Hepatocyte (in vitro differentiated cells): ENCODE results near the gene PMIS2. TPM values are rescaled to one million over a fixed set of nuclear protein-coding genes. Genes with fewer than 3 reads are reported as not detected.

Experiments
- DNase-seq: peaks from one replicate; pipeline ENCODE4 v3.0.0-alpha.2; 2016; ENCODE audit warnings: low spot score
- H2AFZ ChIP-seq: fragments of 200-600 bp; sonication (generic); 2 replicates; pipeline ENCODE4 v1.6.0; 2016; ENCODE audit warnings: antibody characterized with exemption, mild to moderate bottlenecking
- H3K27ac ChIP-seq: fragments of 200-600 bp; sonication (generic); 2 replicates; pipeline ENCODE4 v1.5.1; 2016; ENCODE audit warnings: mild to moderate bottlenecking
- H3K27me3 ChIP-seq: fragments of 200-600 bp; sonication (generic); 2 replicates; pipeline ENCODE4 v1.6.1; 2016
- H3K36me3 ChIP-seq: fragments of 200-600 bp; sonication (generic); replicated peaks from 2 replicates; pipeline ENCODE4 v1.5.1; 2016; ENCODE audit warnings: low read depth; ENCODE audit not compliant: insufficient read depth
- H3K4me1 ChIP-seq: fragments of 200-600 bp; sonication (generic); 2 replicates; pipeline ENCODE4 v1.5.1; 2016; ENCODE audit warnings: mild to moderate bottlenecking, moderate library complexity; ENCODE audit not compliant: insufficient read depth
- H3K4me2 ChIP-seq: fragments of 200-600 bp; sonication (generic); 2 replicates; pipeline ENCODE4 v1.6.0; 2016
- H3K4me3 ChIP-seq: fragments of 200-600 bp; sonication (generic); 2 replicates; pipeline ENCODE4 v1.5.1; 2016; ENCODE audit warnings: mild to moderate bottlenecking
- H3K79me2 ChIP-seq: fragments of 200-600 bp; sonication (generic); 2 replicates; pipeline ENCODE4 v1.6.0; 2017; ENCODE audit warnings: mild to moderate bottlenecking
- H3K9me2 ChIP-seq: fragments of 200-600 bp; sonication (generic); replicated peaks from 2 replicates; pipeline ENCODE4 v1.6.0; 2017; ENCODE audit warnings: mild to moderate bottlenecking; ENCODE audit not compliant: insufficient read depth
- H3K9me3 ChIP-seq: fragments of 200-600 bp; sonication (generic); 2 replicates; pipeline ENCODE4 v1.5.1; 2016; ENCODE audit warnings: low read depth, mild to moderate bottlenecking
- H4K20me1 ChIP-seq: fragments of 200-600 bp; sonication (generic); 2 replicates; pipeline ENCODE4 v1.6.0; 2016; ENCODE audit warnings: mild to moderate bottlenecking; ENCODE audit not compliant: insufficient read depth, poor library complexity, severe bottlenecking
- EZH2 ChIP-seq: fragments of 200-600 bp; sonication (generic); IDR thresholded peaks from 2 replicates; pipeline ENCODE4 v1.6.1; 2016; ENCODE audit warnings: antibody characterized with exemption, mild to moderate bottlenecking, borderline replicate concordance
- EZH2phosphoT487 ChIP-seq: fragments of 200-600 bp; sonication (generic); IDR thresholded peaks from one replicate; pipeline ENCODE4 v1.6.1; 2018; ENCODE audit warnings: antibody characterized with exemption, mild to moderate bottlenecking, low read depth, moderate library complexity; ENCODE audit not compliant: unreplicated experiment, severe bottlenecking
- WGBS: methylation state at CpG from one replicate; pipeline ENCODE4 v1.1.6; 2016; ENCODE audit warnings: low lambda C conversion rate; ENCODE audit errors: missing lambda C conversion rate; 5-methylcytosine and 5-hydroxymethylcytosine counted together
- polyA plus RNA-seq: library from polyadenylated mRNA; unstranded; fragments of >200 nt; fragmentation: Nextera tagmentation; extraction: Ambion mirVana; gene quantifications from 2 replicates; pipeline ENCODE4 v1.2.1, GENCODE V29; 2016
- total RNA-seq: library from RNA; depleted of rRNA; stranded (reverse); fragments of >200 nt; gene quantifications from 2 replicates; pipeline ENCODE4 v1.2.3, GENCODE V29; 2014
- TF ChIP-seq, protein P1 (sequence below): fragments of 200-600 bp; sonication (generic); IDR thresholded peaks from 2 replicates; pipeline ENCODE4 v1.5.1; 2016; ENCODE audit warnings: antibody characterized with exemption, mild to moderate bottlenecking; ENCODE audit not compliant: poor library complexity

PMIS2 gene
- total and polyA plus RNA-seq, 2 experiments from 2014 or later = not detected

DNA sequence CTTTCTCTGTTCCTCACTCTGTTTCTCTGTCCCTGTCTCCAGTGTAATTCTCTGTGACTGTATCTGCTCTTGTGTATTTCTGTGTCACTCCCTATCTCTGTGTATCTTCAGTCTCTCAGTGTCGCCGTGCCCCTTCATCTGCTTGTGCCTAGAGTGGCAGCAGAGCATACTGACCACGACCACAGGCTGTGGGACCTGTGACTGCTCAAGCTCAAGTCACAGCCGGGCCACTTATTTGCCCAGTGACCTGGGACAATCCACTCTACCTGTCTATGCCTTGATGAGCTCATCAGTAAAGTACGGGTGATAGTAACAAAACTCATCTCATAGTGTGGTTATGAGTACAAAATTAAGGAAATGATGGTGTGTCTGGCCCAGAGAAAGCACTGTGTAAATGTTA, 31.9 kb upstream of the PMIS2 start:
- Histone ChIP-seq H3K4me3 (no peak overlapping the region), H3K27ac (no peak overlapping the region)
- 78% methylated on average over 5 of the region's 5 CpGs for WGBS

DNA sequence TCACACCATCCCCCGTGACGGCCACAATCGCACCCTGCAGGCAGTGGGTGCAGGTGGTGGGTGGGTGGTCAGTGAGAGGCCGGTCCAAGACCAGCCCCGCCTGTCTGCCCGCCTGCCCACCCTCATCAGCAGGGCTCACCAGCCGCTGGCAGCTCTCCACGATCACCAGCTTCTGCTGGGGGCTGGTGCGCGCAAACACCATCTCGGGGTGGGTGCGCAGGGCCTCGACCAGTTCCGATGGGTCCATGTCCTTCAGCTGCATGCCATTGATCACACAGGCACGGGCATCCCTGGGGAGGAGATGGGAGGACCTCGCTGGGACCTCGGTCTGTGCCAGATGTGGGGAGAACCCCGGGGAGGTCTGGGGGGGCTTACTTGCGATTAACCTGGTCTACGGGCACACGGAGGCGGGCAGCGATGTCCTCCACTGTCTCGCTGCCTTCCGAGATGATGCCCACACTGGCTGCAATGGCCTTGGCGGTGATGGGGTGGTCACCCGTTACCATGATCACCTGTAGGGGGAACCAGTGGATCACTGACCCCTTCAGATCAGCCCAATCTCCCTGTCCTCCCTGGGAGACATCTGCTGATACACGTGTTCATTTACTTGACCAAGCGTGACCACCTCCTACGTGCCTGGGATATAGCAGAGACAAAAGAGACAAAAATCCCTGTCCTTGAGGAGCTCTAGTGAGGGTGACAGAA, 30.5 kb upstream of the PMIS2 start:
- H3K9me3 ChIP-seq = no peaks in the 10 kb centered on the region
- no peak overlapping the region for H3K4me2 ChIP-seq
- peaks cover 13% of the 10 kb centered on the region for H3K27me3 ChIP-seq
- H2AFZ ChIP-seq = no peak overlapping the region
- H3K9me2 ChIP-seq = no peaks in the 10 kb centered on the region
- 68% methylated on average over 30 of the region's 30 CpGs for WGBS
- no peak for DNase-seq
- H3K4me1 ChIP-seq = peaks cover 3% of the 10 kb centered on the region
- TF ChIP-seq EZH2phosphoT487 = no peak
- TF ChIP-seq, protein P1, sequence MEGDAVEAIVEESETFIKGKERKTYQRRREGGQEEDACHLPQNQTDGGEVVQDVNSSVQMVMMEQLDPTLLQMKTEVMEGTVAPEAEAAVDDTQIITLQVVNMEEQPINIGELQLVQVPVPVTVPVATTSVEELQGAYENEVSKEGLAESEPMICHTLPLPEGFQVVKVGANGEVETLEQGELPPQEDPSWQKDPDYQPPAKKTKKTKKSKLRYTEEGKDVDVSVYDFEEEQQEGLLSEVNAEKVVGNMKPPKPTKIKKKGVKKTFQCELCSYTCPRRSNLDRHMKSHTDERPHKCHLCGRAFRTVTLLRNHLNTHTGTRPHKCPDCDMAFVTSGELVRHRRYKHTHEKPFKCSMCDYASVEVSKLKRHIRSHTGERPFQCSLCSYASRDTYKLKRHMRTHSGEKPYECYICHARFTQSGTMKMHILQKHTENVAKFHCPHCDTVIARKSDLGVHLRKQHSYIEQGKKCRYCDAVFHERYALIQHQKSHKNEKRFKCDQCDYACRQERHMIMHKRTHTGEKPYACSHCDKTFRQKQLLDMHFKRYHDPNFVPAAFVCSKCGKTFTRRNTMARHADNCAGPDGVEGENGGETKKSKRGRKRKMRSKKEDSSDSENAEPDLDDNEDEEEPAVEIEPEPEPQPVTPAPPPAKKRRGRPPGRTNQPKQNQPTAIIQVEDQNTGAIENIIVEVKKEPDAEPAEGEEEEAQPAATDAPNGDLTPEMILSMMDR = no peak
- TF ChIP-seq EZH2 = no peak
- no peaks in the 10 kb centered on the region for H3K79me2 ChIP-seq
- no peaks in the 10 kb centered on the region for H4K20me1 ChIP-seq
- no peak overlapping the region for H3K4me3 ChIP-seq
- H3K36me3 ChIP-seq = no peaks in the 10 kb centered on the region
- H3K27ac ChIP-seq = no peak overlapping the region

More for the DNA sequence above, 31.9 kb upstream of the PMIS2 start:
- TF ChIP-seq EZH2 (no peak), EZH2phosphoT487 (no peak)
- TF ChIP-seq, protein P1 = no peak
- Histone ChIP-seq H3K4me1 (peaks cover 3% of the 10 kb centered on the region), H4K20me1 (no peaks in the 10 kb centered on the region), H3K79me2 (no peaks in the 10 kb centered on the region), H3K9me2 (no peaks in the 10 kb centered on the region), H3K27me3 (peaks cover 9% of the 10 kb centered on the region), H3K9me3 (no peaks in the 10 kb centered on the region), H3K4me2 (no peak overlapping the region), H2AFZ (no peak overlapping the region), H3K36me3 (no peaks in the 10 kb centered on the region)
- DNase-seq = no peak

DNA sequence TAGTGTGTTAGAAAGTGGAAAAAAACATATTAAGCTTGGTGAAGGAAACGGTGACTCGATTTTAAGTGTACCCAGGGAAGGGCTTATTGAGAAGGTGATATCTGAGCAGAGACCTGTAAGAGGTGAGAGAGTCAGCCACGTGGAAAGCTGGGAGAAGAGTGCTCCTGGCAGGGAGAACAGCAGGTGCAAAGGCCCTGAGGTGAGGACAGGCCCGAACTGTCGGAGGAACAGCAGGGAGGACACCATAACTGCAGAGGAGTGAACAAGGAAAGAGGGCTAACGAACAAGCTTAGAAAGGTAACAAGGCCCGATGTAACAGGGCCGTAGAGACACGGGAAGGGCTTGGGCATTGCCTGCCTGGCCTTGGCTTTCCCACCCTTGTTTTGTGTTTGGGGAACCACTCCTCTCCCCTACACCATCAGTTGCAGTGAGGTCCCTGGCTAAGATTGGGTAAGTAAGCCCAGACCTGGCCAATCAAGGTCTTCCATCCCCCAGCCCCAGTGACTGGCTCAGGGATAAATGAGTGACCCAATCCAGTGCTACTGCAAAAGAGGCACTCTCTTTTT, 29.9 kb upstream of the PMIS2 start:
- Histone ChIP-seq H2AFZ (no peak overlapping the region), H3K4me3 (no peak overlapping the region), H3K9me2 (no peaks in the 10 kb centered on the region), H3K27ac (no peak overlapping the region), H3K9me3 (no peaks in the 10 kb centered on the region), H3K27me3 (peaks cover 13% of the 10 kb centered on the region), H3K4me1 (peaks cover 3% of the 10 kb centered on the region), H3K36me3 (no peaks in the 10 kb centered on the region), H3K79me2 (no peaks in the 10 kb centered on the region), H4K20me1 (no peaks in the 10 kb centered on the region), H3K4me2 (no peak overlapping the region)
- DNase-seq = no peak
- TF ChIP-seq, protein P1 = no peak
- TF ChIP-seq EZH2phosphoT487 = no peak
- 87% methylated on average over 9 of the region's 9 CpGs for WGBS
